Astrocyte (in vitro differentiated cells and primary cell): Measurements from ENCODE around the gene FDX1. TPM values are rescaled to one million over a fixed set of nuclear protein-coding genes. Genes with fewer than 3 reads are reported as not detected.

Source experiments
- DNase-seq: peaks from one replicate; pipeline ENCODE4 v3.0.0-alpha.2; 2010; ENCODE audit warnings: low read depth
- FAIRE-seq: peaks from 2 replicates; lab custom pipeline; 2011; peaks lifted over from hg19 to GRCh38; lab: Jason Lieb, UNC
- H2AFZ ChIP-seq: 2 replicates; pipeline ENCODE4 v1.6.0; 2012; ENCODE audit warnings: low read depth, low read length, inconsistent platforms
- H3K27ac ChIP-seq: 2 replicates; pipeline ENCODE4 v1.5.1; 2011; ENCODE audit warnings: low read depth, low read length, inconsistent platforms
- H3K27me3 ChIP-seq: 2 replicates; pipeline ENCODE4 v1.6.0; 2011; ENCODE audit warnings: low read length, inconsistent platforms; ENCODE audit not compliant: insufficient read depth
- H3K36me3 ChIP-seq: 2 replicates; pipeline ENCODE4 v1.5.1; 2011; ENCODE audit warnings: low read length, inconsistent platforms; ENCODE audit not compliant: insufficient read depth
- H3K4me1 ChIP-seq: 2 replicates; pipeline ENCODE4 v1.5.1; 2011; ENCODE audit warnings: low read length, inconsistent platforms; ENCODE audit not compliant: insufficient read depth
- H3K4me2 ChIP-seq: 2 replicates; pipeline ENCODE4 v1.6.0; 2012; ENCODE audit warnings: low read length, inconsistent platforms
- H3K4me3 ChIP-seq: 2 replicates; pipeline ENCODE4 v1.5.1; 2011; ENCODE audit warnings: low read depth, mild to moderate bottlenecking, low read length, inconsistent platforms; ENCODE audit not compliant: insufficient read depth
- H3K79me2 ChIP-seq: 2 replicates; pipeline ENCODE4 v1.6.0; 2012; ENCODE audit warnings: mild to moderate bottlenecking, low read length, inconsistent platforms; ENCODE audit not compliant: insufficient read depth
- H3K9ac ChIP-seq: 2 replicates; pipeline ENCODE4 v1.6.0; 2012; ENCODE audit warnings: mild to moderate bottlenecking, low read length, inconsistent platforms
- H3K9me3 ChIP-seq: 2 replicates; pipeline ENCODE4 v1.5.1; 2012; ENCODE audit warnings: low read depth, mild to moderate bottlenecking, low read length, inconsistent platforms; ENCODE audit not compliant: insufficient read depth
- H4K20me1 ChIP-seq: 2 replicates; pipeline ENCODE4 v1.6.0; 2012; ENCODE audit warnings: low read length, inconsistent platforms; ENCODE audit not compliant: insufficient read depth
- H3K27ac Mint-ChIP-seq: one replicate; pipeline ENCODE4 v1.8.0; 2021; ENCODE audit warnings: mild to moderate bottlenecking, mixed read lengths; ENCODE audit not compliant: unreplicated experiment
- H3K27me3 Mint-ChIP-seq: one replicate; pipeline ENCODE4 v1.8.0; 2021; ENCODE audit warnings: low read depth, mixed read lengths; ENCODE audit not compliant: unreplicated experiment
- H3K36me3 Mint-ChIP-seq: one replicate; pipeline ENCODE4 v1.8.0; 2021; ENCODE audit warnings: low read depth, mixed read lengths; ENCODE audit not compliant: unreplicated experiment
- H3K4me1 Mint-ChIP-seq: one replicate; pipeline ENCODE4 v1.8.0; 2021; ENCODE audit warnings: low read depth, mixed read lengths; ENCODE audit not compliant: unreplicated experiment
- H3K4me3 Mint-ChIP-seq: one replicate; pipeline ENCODE4 v1.8.0; 2021; ENCODE audit warnings: mild to moderate bottlenecking, moderate library complexity, mixed read lengths; ENCODE audit not compliant: unreplicated experiment
- H3K9me3 Mint-ChIP-seq: one replicate; pipeline ENCODE4 v1.8.0; 2021; ENCODE audit warnings: mild to moderate bottlenecking, mixed read lengths; ENCODE audit not compliant: unreplicated experiment
- EZH2 ChIP-seq: IDR thresholded peaks from 2 replicates; pipeline ENCODE4 v1.6.1; 2012; ENCODE audit warnings: mild to moderate bottlenecking, low read length, inconsistent platforms; ENCODE audit not compliant: insufficient read depth
- total RNA-seq: library from RNA; stranded (reverse); gene quantifications from 2 replicates; pipeline ENCODE4 v1.2.1, GENCODE V29; 2021
- TF ChIP-seq, protein P1 (sequence below): IDR thresholded peaks from 2 replicates; pipeline ENCODE4 v1.5.1; 2011; ENCODE audit warnings: low read depth, mild to moderate bottlenecking, inconsistent platforms, low read length, moderate library complexity; ENCODE audit not compliant: insufficient read depth

FDX1 gene
- total RNA-seq, 1 donor from 2014 or later: 7.1 TPM

DNA sequence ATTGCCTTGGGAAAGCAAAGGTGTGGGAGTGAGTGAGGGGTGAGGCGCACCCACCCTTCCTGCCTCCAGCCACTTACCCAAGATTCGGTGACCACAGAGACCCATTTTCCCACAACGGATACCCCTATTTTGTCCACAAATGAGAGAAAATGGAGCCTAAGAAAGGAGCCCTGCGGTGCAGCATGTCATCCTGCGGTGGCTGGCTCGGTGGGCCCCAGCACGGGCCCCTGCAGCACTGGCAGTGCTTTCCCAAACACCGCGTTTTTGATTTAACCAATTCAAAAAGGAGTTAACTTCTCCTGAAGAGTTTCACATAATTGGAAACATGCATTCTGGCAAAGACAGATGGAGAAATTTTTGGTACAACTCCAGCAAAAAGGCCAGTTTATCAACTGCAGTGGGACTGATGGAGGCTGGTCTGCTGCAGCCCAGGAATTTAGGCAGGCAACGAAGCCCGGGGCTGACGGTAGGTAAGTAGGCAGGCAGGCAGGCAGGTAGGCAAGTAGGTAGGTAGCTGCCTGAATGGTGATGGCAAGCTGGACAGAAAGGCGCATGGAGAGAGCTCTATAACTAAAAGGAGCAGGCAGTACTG, 84.2 kb downstream of the FDX1 start:
- Histone ChIP-seq H3K36me3 (no peaks in the 10 kb centered on the region), H4K20me1 (no peaks in the 10 kb centered on the region), H3K27ac (no peak overlapping the region), H3K9ac (no peak overlapping the region), H3K4me3 (no peak overlapping the region), H3K27me3 (peaks cover 4% of the 10 kb centered on the region), H3K79me2 (no peaks in the 10 kb centered on the region), H3K4me2 (no peak overlapping the region), H2AFZ (no peak overlapping the region), H3K4me1 (no peaks in the 10 kb centered on the region), H3K9me3 (no peaks in the 10 kb centered on the region)
- TF ChIP-seq EZH2: no peak
- TF ChIP-seq, protein P1, sequence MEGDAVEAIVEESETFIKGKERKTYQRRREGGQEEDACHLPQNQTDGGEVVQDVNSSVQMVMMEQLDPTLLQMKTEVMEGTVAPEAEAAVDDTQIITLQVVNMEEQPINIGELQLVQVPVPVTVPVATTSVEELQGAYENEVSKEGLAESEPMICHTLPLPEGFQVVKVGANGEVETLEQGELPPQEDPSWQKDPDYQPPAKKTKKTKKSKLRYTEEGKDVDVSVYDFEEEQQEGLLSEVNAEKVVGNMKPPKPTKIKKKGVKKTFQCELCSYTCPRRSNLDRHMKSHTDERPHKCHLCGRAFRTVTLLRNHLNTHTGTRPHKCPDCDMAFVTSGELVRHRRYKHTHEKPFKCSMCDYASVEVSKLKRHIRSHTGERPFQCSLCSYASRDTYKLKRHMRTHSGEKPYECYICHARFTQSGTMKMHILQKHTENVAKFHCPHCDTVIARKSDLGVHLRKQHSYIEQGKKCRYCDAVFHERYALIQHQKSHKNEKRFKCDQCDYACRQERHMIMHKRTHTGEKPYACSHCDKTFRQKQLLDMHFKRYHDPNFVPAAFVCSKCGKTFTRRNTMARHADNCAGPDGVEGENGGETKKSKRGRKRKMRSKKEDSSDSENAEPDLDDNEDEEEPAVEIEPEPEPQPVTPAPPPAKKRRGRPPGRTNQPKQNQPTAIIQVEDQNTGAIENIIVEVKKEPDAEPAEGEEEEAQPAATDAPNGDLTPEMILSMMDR: no peak
- H3K27me3 Mint-ChIP-seq: peaks cover 7% of the 10 kb centered on the region
- no peak for DNase-seq
- H3K9me3 Mint-ChIP-seq: no peaks in the 10 kb centered on the region
- no peak for FAIRE-seq
- H3K27ac Mint-ChIP-seq: no peak overlapping the region
- H3K36me3 Mint-ChIP-seq: no peaks in the 10 kb centered on the region
- no peak overlapping the region for H3K4me3 Mint-ChIP-seq
- H3K4me1 Mint-ChIP-seq: no peaks in the 10 kb centered on the region

Other genes with a start within 250 kb of the FDX1 start
- gene RDX, start 133.3 kb upstream of the FDX1 start, total RNA-seq: 128 and 132 TPM in 2 replicates